NCI-H146 treated with DMSO at 0.1 percent for 48 hours (cell line): ENCODE data around the gene ZNF415.
A peak's percentile ranks its signal among the peaks of the same experiment; 100 is the strongest.
"Not testable (repeated sequence)": the region's sequence is repeated elsewhere in the genome, so short reads cannot be mapped to it uniquely, and the experiment has no call there.

Source experiments
- DNase-seq: peaks from one replicate; lab custom pipeline; 2025; ENCODE audit not compliant: unreplicated experiment; lab: John Stamatoyannopoulos, UW

ZNF415 gene

DNA sequence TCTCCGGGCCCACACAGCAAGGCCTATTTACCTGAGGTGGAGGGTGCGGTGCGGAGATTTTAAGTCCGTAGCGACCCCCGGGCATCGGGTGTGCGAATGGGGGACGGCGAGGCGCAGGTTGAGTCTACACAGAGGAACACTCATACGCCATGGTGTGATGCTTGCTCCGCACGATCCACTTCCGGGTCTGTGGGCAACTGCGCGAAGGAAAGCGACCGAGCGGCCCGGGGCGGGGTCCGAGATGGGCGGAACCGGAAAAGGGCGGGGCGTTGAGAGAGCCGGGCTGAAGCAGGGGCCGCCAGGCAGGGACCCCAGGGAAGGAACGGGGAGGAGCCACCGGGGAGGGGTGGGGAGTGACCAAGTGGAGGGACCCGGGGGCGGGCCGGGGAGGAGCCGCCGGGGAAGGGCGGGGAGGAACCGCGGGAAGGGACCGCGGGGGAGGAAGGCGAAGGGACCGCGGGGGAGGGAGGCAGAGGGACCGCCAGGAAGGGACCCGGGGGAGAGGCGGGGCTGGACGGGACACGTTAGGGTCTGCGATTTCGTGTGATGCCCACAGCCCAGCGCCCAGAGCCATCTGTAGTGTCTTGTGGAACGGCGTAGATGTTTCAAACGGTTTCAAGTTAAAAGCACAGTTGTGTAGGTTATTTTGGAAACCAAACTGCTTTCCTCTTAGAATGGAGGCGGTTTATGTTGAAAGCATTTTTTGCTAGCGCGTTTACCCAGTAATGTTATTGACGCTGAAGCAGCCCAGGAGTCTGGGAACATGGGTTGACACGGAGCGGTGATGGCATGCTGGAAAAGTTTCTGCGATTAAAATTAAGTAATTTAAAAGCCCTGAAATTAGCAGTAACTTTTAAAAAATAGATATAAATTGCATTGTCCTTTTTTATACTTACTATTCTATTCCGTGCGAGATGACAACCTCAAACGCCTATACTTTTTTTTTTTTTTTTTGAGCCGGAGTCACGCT is 29.2 kb downstream of the ZNF415 start, which contains the start of gene ZNF160:
TSS of gene ZNF160 (minus strand) at position 189 of the 970 bp plus-strand sequence. CDS start 17,146 bp downstream, outside the sequence.
- peak; percentile 96 for DNase-seq

DNA sequence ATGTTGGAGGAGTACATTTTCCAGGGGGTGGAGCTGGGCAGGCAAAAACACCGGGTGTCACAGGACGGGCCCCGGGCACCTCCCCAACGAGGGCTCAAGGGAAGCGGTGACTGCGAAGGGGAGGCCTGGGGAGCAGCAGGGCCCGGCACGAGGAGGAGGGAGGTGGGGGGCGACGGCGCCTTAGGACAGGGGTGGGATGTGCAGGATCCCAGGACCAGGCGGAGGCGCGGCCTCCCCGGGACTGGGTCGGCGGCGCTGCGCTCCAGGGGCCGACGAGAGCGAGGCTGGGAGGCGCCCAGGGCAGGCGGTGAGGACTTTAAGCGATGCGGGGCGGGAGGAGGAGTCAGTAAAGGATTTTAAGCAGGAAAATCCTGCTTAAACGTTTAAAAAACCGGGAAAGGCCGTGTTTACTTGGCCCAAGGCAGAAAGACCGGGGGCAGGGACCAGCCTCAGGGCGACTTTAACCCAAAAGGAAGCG is 29.9 kb downstream of the ZNF415 start:
- DNase-seq: peak; percentile 10

DNA sequence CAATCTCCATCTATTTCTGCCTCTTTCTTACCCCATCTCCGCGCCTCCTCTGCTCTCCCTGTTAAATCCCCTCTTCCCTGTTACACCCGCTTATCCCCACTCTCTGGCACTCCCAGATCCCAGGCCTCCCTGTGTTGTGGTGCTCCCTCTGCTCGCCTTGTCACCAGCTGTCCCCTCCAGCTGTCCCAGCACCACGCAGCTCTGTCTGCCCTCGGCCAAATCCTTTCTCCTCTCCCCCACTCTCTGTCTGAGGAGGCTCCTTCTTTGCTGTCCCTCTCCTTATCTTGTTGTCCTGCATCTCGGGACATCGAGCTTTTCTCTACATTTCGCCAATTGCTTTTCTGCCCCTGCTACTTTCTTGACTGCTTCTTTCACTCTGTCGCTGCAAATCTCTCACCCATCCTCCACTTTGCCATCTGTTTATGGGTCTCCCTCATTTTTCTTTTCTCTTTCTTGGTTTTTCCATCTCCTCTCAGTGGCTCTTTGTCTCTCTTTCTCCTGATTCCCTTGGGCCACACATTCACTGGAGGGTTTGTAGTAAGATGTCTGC is 30.4 kb downstream of the ZNF415 start:
- DNase-seq: no peak

DNA sequence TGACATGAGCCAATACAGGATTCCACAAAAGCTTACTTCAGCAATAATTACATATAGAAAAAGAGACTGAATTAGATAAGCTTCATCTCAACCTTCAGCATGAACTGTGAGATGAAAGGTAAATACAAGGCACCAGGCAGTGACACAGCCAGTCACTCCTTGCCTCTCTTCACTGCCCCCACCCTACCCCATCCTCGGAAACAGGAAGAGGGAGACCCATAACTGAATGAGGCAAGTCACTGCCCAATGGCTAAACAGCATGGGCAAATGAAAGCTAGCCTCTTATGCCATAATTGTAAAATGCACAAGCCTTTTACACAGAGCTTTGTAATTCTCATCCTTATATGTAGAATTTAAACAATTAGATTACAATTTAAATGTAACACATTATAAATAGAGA is 31.2 kb downstream of the ZNF415 start:
- no peak for DNase-seq

DNA sequence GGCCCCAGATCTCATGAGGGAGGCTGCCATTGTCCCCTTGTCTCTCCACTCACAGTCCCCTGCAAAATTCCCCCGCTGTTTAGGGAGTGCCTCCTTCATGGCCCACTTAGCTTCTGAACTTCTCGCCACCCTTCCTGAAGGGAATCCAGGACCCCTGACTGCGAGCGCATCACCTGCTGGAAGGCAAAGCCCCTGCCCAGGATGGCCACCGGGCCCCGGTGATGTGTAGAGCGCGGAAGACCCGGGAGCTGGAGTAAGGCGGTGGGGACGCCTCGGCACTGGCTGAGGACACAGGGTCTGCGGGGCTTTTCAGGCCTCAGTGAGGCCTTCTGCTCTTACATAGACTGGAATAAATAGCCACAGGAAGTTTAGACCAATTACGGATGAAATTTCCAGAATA is 34.1 kb downstream of the ZNF415 start:
- DNase-seq: not testable (repeated sequence)

DNA sequence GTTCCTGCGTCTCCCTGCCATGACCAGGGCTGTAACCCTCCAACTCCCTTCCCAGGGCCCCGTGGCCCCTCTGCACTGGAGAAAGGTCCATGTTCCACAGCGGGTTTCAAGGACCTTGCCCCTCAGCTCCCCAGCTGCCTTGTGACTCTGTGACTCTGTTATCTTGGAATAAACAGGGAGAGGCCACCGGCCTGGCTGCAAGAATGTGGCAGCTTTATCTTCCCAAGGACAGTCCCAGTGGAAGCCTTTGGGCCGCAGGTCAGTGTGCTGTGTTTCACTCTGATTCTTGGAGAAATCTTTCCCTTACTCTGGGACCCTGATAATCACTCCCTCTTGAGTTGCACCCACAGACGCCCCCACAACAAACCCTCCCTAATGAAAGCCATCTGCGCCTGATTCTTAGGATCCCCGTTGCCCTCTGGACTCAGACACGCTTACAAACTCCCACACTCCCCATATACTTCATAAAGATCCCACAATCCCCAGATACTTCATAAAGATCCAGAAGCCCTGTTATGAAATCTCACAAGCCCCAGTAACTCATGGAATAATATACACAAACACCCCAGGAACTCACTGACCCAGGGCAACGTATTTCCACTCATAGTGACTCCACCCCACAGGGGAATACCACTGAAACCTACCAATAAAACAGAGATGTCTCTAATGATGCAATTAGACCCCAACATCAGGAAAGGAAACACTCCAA is 35.6 kb downstream of the ZNF415 start:
- DNase-seq: not testable (repeated sequence)

DNA sequence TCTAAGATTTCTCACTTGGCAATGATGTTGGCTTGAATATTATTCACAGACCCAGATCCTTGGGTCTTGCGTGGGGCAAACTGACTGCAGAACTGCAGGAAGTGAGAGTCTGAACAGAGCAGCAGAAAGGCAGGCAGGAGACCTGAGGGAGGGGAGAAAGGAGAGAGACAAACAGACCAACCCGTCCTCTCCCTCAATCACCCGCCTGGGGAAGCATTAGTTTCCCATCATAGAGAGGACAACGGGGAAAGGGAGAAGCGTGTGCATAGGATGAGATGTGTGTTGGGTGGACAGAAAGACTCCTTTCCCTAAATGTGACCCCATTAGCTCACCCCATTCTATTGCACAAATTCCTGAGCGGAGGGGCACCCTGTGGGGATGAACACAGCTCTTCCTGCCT is 36.1 kb downstream of the ZNF415 start:
- DNase-seq: not testable (repeated sequence)

DNA sequence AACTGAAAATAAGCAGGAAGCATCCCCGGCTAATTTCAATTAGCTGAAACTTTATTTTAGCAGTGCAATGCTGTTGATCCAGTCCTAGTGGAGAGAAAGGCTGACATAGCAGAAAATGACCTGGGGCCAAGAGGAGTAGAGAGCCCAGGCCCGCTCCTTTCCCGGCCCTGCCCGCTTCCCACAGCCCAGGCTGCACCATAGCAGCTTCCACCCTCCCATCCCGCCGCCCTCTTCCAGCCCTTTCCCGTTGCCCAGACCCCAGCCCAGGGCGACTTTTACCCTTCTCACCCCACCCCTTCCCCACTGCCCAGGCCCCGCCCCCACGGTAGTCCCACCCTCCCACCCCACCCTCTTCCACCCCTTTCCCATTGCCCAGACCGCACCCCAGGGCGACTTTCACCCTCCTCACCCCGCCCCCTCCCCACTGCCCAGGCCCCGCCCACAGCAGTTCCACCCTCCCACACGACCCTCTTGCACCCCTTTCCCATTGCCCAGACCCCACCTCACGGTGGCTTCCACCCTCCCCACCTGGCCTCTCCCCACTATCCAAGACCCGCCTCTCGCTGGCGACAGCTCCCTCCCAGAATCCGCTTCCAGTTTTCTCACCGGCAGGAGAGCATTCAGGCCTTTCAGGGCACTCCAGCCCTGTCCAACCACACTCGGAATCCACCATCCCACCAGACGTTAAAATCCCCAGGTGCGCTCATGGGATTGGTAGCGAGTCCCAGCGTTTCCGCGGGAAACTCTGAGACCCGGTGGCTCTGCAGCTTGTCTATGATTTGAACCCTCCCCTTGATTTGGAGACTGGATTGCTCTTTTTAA is 37.7 kb downstream of the ZNF415 start:
- DNase-seq: no peak

DNA sequence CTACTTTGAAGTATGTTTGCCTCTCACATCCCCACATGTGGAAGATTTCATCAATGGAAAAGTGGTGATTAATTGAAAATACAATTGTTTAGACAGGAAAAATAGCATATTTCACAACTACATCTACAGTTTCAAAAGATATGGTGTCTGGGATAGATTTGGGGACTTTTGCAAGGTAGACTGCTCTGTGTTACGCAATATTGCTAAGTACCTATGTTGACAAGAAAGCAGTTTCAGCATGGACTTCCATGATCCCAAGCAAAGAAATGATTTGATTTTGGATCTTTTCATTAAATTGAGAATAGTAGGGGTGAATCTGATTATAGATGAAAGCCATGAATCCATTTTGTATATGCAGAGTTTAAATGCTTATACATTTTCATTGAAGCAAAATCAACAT is 40.0 kb downstream of the ZNF415 start:
- DNase-seq: no peak

DNA sequence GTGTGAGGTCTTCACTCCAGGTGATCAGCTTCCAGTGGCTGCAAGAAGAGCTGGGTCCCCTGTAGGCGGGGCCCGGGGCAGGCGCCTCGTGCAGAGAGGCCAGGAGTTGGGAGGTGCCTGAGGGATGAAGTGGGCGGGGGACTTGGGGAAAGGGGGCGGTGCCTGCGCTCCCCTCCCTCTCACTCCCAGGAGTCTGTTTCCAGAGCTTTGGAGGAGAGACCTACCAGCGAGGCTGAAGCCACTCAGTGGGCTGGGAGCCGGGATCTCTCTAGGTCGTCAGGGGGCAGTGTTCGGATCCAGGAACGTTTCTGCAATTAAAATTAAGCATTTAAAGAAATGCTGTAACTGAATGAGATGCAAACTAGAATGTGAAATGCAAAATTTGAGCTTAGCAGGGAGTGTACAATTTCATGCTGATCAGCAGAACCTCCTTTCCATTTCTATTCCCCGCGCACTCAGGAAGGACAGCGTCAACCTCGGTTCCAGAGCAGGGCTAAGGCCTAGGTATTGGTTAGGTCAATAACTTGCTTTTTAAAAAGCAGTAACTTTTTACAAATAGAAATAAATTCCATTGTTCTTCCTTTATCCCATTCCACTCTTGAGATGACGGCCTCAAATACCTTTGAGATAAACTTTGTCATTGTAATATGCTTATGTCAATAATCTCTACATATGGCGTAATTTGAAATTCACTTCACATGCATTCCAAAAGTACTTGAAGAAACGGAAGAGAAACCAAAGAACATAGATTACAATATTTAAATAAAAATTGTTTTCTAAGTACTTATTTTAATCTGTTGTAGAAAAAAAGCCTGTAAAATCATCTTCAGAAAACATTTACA is 41.1 kb downstream of the ZNF415 start:
- no peak for DNase-seq

DNA sequence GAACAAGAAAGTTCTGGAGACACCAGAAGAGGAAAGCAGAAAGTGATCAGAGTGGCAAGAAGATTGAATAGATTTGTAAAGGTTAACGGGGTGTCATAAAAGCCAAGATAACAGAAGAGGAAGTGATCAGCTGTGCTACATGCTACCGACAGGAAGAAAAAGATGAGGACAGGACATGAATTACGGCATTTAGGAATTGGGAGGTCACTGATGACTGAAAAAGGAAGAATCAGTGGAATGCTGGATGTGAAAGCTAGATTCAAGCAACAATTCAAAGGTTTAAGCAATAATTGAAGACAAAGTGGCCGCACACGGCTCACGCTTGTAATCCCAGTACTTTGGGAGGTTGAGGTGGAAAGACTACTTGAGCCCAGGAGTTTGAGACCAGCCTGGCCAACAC is 44.6 kb downstream of the ZNF415 start:
- no peak for DNase-seq

DNA sequence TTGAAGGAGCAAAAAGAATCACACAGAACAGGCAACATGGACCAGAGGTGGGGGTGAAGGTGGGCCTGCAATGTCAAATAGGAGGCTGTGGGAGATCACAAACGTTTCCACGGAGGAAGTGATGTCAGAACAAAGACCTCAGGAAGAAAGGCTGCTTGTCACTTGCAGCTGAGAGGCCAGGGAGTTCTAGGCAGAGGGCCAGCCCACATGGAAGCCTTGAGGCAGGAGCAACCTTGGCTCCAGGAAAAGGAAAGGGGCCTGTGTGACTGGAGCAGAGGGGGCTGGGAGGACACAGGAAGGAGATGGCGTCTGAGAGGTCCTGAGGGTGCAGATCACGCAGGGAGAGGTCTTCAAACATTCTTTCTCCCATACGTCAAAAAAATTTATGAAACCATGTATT is 45.8 kb downstream of the ZNF415 start:
- DNase-seq: no peak

DNA sequence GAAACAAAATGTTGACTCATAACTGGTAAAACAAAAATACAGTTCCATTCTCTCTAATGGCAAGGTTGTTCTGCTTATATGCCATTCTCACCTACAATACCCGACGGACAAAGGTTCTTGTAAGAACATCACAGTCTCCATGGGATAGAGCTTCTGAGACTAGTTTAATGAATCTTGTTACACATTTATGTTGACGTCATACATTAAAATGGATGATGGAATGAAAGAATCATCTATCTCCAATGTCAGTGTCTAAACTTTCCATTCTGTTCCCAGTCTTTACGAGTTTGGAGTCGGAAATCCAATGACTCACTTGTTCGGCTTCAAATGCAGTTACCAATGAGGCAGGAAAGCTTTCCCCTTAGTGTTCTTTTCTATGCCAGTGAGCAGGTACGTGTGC is 47.2 kb downstream of the ZNF415 start:
- DNase-seq: no peak

DNA sequence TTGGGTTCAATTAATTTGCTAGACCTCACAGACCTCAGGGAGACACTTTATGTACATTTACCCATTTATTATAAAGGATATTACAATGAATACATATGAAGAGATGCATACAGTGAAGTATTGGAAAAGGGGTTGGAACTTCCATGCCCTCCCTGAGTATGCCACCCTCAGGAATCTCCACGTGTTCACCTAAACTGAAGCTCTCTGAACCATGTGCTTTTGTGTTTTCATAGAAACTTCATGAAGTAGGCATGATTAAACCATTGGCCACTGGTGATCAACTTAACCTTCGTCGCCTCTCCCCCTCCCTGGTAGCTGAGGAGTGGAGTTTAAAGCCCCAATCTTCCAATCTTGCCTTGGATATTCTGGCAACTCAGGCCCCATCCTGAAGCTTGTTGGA is 49.8 kb downstream of the ZNF415 start:
- no peak for DNase-seq

DNA sequence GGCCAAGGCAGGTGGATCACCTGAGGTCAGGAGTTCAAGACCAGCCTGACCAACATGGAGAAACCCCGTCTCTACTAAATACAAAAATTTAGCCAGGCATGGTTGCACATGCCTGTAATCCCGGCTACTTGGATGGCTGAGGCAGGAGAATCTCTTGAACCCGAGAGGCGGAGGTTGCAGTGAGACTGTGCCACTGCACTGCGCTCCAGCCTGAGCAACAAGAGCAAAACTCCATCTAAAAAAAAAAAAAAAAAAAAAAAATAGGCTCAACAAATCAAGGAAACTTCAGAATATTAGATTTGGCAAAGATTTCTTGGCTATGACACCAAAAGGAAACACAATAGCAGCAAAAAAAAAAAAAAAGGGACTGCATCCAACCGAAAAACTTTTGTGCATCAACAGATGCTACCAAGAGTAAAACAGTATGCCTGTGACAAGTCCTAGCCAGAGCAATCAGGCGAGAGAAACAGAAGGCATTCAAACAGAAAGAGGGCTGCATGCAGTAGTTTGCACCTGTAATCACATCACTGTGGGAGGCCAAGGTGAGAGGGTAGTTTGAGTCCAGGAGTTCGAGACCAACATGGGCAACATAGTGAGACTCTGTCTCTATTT is 53.3 kb downstream of the ZNF415 start:
- no peak for DNase-seq

DNA sequence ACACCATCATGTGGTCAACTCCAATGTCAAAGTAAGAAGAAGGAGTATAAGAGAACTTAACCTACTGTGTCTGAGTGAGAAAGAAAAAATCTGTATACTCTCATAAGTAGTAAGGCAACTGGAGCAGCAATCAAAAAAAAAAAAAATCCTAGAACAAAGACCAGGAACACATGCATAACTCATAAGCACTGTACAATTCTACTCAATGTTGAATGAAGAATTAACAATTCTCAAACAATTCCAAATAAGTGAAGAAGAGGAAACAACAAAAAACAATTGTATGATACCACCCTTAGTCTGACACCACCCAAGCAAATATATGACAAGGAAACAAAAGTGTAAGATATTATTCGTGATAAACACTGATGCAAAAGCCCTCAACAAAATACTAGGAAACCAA is 54.0 kb downstream of the ZNF415 start:
- DNase-seq: no peak

DNA sequence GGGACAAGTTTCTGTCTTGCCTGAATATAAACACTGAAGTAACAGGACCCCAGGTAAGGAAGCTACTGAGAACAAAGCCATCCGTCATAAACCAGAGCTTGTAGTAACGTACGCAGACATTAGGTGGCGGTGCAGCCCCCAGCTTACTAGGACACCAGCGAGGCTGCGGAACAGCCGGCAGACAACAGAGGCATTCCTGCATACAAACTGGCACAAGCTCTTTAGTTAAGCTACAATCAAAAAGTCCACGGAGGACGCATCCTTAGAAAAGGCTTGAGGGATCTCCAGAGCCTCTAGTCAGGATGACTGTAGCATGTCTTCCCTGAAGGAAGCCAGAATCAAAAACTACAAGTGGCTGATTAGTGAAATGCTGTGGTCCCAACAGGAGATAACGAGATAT is 55.7 kb downstream of the ZNF415 start:
- no peak for DNase-seq

DNA sequence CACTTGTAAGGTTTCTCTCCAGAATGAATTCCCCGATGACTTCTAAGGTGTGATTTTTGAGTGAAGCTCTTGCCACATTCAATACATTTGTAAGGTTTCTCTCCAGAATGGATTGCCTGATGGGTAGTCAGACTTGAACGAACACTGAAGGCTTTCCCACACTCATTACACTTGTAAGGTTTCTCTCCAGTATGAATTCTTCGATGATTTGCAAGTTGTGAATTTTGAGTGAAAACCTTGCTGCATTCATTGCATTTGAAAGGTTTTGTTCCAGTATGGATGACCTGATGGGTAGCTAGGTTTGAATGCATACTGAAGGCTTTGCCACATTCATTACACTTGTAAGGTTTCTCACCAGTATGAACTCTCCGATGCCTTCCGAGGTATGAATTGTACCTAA is 63.9 kb downstream of the ZNF415 start:
- DNase-seq: no peak

DNA sequence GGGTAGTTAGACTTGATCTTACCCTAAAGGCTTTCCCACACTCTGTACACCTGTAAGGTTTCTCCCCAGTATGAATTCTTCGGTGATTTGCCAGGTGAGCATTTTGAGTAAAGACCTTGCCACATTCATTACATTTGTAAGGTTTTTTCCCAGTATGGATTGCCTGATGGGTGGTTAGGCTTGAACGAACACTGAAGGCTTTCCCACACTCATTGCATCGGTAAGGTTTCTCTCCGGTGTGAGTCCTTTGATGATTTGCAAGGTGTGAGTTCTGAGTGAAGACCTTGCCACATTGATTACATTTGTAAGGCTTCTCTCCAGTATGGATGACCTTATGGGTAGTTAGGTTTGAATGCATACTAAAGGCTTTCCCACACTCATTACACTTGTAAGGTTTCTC is 64.5 kb downstream of the ZNF415 start:
- DNase-seq: no peak
